Neuron (in vitro differentiated cells): ENCODE results near the gene RNLS.
"Not testable (repeated sequence)": the region's sequence is repeated elsewhere in the genome, so short reads cannot be mapped to it uniquely, and the experiment has no call there.

ENCODE experiments used
- H2AFZ ChIP-seq: one replicate; pipeline ENCODE4 v1.6.1; 2013; ENCODE audit warnings: low read depth, mild to moderate bottlenecking, inconsistent platforms, low read length, moderate library complexity
- H3K27me3 ChIP-seq: one replicate; pipeline ENCODE4 v1.6.1; 2013; ENCODE audit warnings: low read length; ENCODE audit not compliant: insufficient read depth
- H3K36me3 ChIP-seq: one replicate; pipeline ENCODE4 v1.6.1; 2013; ENCODE audit warnings: low read length; ENCODE audit not compliant: insufficient read depth
- H3K4me1 ChIP-seq: one replicate; pipeline ENCODE4 v1.6.1; 2013; ENCODE audit warnings: low read length; ENCODE audit not compliant: insufficient read depth
- H3K4me3 ChIP-seq: 2 replicates; pipeline ENCODE4 v1.5.1; 2013; ENCODE audit warnings: mild to moderate bottlenecking, low read length, moderate library complexity
- H3K9me3 ChIP-seq: one replicate; pipeline ENCODE4 v1.6.1; 2013; ENCODE audit warnings: low read length

The RNLS gene

DNA sequence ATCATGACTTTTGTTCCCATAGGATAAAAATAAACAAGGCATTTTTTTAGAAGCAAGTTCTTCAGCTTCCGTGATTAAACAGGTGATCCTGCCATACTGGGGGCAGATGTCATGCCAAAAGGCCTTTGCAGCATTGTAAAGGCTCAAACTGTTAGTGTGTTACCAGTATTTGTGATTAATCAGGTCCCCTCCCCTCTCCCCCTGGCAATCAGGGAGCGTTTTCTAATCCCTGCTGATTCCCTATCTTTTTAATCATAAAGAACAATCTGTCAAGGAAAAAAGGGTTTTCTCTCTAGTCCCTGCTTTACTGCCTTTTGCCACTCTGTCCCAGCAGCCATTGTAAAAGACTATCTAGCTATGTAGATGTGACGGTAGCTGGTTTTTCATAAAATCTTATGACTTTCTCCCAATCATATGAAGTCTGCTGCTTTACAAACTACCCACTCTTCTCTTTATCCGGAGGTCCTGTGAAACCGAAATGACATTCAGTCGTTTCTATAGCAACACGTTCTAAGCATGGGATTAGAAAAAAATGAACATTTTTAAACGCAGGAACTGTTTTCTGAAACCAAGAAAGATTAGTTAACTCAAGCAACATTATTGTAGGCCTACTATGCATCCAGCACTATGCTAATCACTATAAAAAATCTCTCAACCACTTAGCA, 210.9 kb downstream of the RNLS start:
- Histone ChIP-seq H3K4me1 (peaks cover 6% of the 10 kb centered on the region), H3K9me3 (no peaks in the 10 kb centered on the region), H3K4me3 (no peak overlapping the region)

DNA sequence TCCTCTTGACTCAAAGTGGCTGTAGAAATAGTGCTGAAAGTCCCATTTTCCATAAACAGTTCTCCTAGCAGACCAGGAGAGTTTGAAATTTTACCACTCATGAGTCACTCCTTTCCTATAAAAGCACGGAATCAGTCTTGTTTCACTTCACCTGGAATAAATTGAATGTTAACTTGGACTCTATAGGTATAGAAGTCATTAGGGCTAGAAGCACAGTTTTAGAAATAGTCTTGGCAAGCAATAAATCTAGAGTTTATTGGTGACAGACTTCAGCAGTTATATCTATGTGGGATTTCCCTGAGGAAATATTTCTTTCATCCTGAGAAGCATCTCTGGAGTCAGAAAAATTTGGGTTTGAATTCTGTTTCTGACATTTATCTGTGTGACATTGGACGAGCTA, 212.4 kb downstream of the RNLS start:
- H3K27me3 ChIP-seq: no peaks in the 10 kb centered on the region
- H3K4me3 ChIP-seq: no peak overlapping the region
- no peaks in the 10 kb centered on the region for H3K36me3 ChIP-seq
- H2AFZ ChIP-seq: no peak overlapping the region
- H3K4me1 ChIP-seq: peaks cover 6% of the 10 kb centered on the region
- no peaks in the 10 kb centered on the region for H3K9me3 ChIP-seq

More for the DNA sequence above, 210.9 kb downstream of the RNLS start:
- no peaks in the 10 kb centered on the region for H3K27me3 ChIP-seq
- H3K36me3 ChIP-seq: no peaks in the 10 kb centered on the region
- peak overlapping the region; percentile 44 for H2AFZ ChIP-seq

DNA sequence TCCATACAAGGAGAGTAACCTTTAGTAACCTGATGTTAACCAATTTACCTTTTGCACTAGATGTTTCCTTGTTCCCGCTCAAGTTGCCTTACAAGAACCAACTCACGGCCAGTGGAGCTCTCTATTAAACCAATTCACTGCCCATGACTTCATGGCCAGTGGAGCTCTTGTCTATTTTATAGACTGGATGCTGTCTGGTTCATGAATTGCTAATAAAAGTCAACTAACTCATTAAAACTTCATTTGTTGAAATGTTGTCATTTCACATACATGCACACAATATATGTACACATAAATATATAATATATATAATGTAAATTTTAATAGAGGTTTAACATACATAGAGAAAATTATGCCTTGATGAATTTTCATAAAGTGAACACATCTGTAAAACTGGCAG, 216.3 kb downstream of the RNLS start:
- Histone ChIP-seq H3K27me3 (no peaks in the 10 kb centered on the region), H3K36me3 (no peaks in the 10 kb centered on the region), H3K4me3 (no peak overlapping the region), H3K9me3 (no peaks in the 10 kb centered on the region), H2AFZ (no peak overlapping the region), H3K4me1 (no peaks in the 10 kb centered on the region)

- H2AFZ ChIP-seq: no peak overlapping the region
- H3K27me3 ChIP-seq: no peaks in the 10 kb centered on the region
- no peaks in the 10 kb centered on the region for H3K9me3 ChIP-seq
- H3K4me3 ChIP-seq: no peak overlapping the region
- no peaks in the 10 kb centered on the region for H3K36me3 ChIP-seq
- H3K4me1 ChIP-seq: no peaks in the 10 kb centered on the region
These were observed 220.9 kb downstream of the RNLS start for GRCh38 chr10:88361995-88362807.

- no peak overlapping the region for H3K4me3 ChIP-seq
- H3K4me1 ChIP-seq: no peaks in the 10 kb centered on the region
- no peaks in the 10 kb centered on the region for H3K9me3 ChIP-seq
- no peaks in the 10 kb centered on the region for H3K36me3 ChIP-seq
- H2AFZ ChIP-seq: no peak overlapping the region
- H3K27me3 ChIP-seq: no peaks in the 10 kb centered on the region
These were observed 221.6 kb downstream of the RNLS start for GRCh38 chr10:88361494-88361893.

- H3K4me3 ChIP-seq, H3K27me3 ChIP-seq, H2AFZ ChIP-seq, H3K36me3 ChIP-seq, H3K4me1 ChIP-seq, H3K9me3 ChIP-seq: not testable (repeated sequence)
These were observed 227.4 kb downstream of the RNLS start for GRCh38 chr10:88355750-88356149.

DNA sequence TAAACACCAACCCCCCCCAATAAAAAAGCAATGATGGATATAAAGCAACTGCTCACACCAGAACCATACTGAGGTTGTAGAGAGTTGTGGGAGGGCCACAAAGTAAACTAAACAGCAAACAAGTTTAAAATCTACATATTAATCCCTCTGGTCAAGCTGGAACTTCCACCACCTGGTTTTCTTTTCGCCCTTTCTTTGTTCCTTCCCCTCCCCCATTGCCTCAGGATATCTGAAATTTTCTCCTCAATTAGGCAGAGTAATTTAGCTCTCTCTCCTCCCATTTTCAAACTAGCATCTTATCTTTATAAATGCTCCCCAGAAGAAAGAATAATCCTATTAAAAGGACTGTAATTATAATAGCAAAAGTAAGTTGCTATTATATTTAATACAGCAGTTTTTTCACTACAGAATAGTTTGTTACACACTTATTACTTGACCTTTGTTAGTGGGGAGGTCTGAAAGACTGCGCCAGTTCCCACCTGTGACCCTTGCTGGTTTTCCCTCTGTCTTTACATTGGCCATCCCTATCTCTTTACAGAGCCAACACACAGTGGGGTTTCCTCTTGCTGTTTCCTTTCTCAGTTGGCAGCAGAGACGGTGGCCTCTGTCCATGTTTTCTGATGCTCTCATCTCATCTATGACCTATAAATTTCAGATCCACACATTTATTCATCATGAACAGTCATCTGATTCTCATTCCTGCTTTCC, 235.4 kb downstream of the RNLS start:
- H3K4me3 ChIP-seq: no peak overlapping the region
- no peak overlapping the region for H2AFZ ChIP-seq
- H3K9me3 ChIP-seq: no peaks in the 10 kb centered on the region
- no peaks in the 10 kb centered on the region for H3K27me3 ChIP-seq
- H3K4me1 ChIP-seq: peaks cover 3% of the 10 kb centered on the region
- H3K36me3 ChIP-seq: no peaks in the 10 kb centered on the region

DNA sequence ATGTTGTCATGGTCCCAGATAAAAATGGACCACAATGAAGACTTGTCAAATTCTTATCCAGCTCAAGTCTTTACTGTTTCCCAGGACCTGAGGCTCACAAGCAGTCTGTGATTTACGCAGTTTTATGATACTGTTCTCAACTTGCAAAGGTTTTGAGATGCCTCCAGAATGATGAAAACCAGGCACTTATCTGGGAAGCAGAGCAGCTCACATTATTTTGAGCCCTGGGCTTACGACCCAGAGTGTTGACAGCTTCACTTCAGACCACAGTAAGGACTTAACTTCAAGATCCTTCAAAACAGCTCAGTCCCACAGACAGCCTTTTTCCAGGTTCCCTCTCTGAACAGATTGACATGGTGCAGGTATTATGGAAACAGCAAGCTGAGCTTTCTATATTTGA, 236.1 kb downstream of the RNLS start:
- Histone ChIP-seq H2AFZ (no peak overlapping the region), H3K4me1 (peaks cover 3% of the 10 kb centered on the region), H3K36me3 (no peaks in the 10 kb centered on the region), H3K9me3 (no peaks in the 10 kb centered on the region), H3K4me3 (no peak overlapping the region), H3K27me3 (no peaks in the 10 kb centered on the region)

DNA sequence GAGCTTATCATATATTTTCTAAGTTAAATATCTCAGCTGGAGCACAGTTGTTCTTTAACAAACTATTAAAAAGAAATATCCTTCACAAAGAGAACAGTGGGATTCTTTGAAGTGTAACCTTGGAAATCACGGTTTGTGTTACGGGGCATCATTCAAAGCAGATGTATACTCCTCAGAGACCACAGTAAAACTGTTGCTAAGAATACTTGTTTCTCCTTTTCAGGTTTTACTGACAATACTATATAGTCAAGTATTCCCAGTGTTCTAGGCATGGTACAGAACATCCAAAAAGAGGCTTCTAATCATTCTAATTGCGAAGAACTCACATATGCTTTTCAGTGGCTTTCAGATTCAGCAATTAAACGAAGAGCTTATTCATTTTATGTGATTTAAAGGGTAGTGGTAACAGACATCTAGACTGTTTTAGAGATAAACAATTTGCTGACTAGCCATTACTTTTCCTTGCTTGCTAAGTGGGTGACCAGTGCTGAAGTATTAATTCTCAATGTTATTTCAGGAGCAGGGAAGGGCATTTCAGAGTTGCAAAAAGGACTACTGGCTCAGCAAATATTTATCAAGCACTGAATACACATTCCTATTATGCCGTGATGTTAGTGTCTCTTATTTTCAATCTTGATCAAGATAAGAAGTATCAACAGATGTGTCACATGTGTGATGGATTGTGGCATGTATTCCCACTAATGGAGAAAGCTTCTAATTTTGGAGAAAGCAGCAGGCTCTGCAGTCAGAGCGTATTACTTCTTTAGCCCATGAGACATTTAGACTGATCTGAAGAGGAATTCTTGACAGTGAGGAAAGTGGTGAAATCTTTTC, 236.8 kb downstream of the RNLS start:
- Histone ChIP-seq H3K27me3 (no peaks in the 10 kb centered on the region), H3K4me3 (no peak overlapping the region), H3K4me1 (peaks cover 3% of the 10 kb centered on the region), H3K36me3 (no peaks in the 10 kb centered on the region), H3K9me3 (no peaks in the 10 kb centered on the region), H2AFZ (no peak overlapping the region)

GRCh38 chr10:88343761-88344484, 239.2 kb downstream of the RNLS start:
- Histone ChIP-seq H2AFZ (no peak overlapping the region), H3K36me3 (no peaks in the 10 kb centered on the region), H3K4me3 (no peak overlapping the region), H3K4me1 (peaks cover 3% of the 10 kb centered on the region), H3K9me3 (no peaks in the 10 kb centered on the region), H3K27me3 (no peaks in the 10 kb centered on the region)

- no peaks in the 10 kb centered on the region for H3K36me3 ChIP-seq
- no peak overlapping the region for H2AFZ ChIP-seq
- H3K9me3 ChIP-seq: no peaks in the 10 kb centered on the region
- no peaks in the 10 kb centered on the region for H3K27me3 ChIP-seq
- H3K4me3 ChIP-seq: no peak overlapping the region
- peaks cover 3% of the 10 kb centered on the region for H3K4me1 ChIP-seq
These were observed 240.3 kb downstream of the RNLS start for GRCh38 chr10:88342733-88343310.

- H3K4me3 ChIP-seq: no peak overlapping the region
- H3K4me1 ChIP-seq: no peaks in the 10 kb centered on the region
- no peak overlapping the region for H2AFZ ChIP-seq
- H3K9me3 ChIP-seq: no peaks in the 10 kb centered on the region
- H3K36me3 ChIP-seq: no peaks in the 10 kb centered on the region
- no peaks in the 10 kb centered on the region for H3K27me3 ChIP-seq
These were observed 246.0 kb downstream of the RNLS start for GRCh38 chr10:88337134-88337533.
